SK-N-SH (cell line): ENCODE measurements around the gene CHD1L. TPM values are rescaled to one million over a fixed set of nuclear protein-coding genes. Genes with fewer than 3 reads are reported as not detected.
"Not testable (repeated sequence)": the region's sequence is repeated elsewhere in the genome, so short reads cannot be mapped to it uniquely, and the experiment has no call there.

Experiments used
- CTCF ChIA-PET: fragments of 300-600, 350-600 bp; formaldehyde crosslinking; extraction: SDS; loops from one replicate; lab custom pipeline; 2021; lab: Yijun Ruan, JAX
- POLR2A ChIA-PET: fragments of 350-600 bp; sonication (Branson Sonifier 250); formaldehyde crosslinking; extraction: SDS; loops from one replicate; lab custom pipeline; 2020; ENCODE audit warnings: antibody characterized with exemption, inconsistent platforms; lab: Yijun Ruan, JAX
- DNase-seq: peaks from one replicate; pipeline ENCODE4 v3.0.0; 2012
- H2AFZ ChIP-seq: fragments of 200-600 bp; sonication (generic); 2 replicates; pipeline ENCODE4 v1.8.1; 2016; ENCODE audit warnings: antibody characterized with exemption, mild to moderate bottlenecking, low read depth
- H3F3A ChIP-seq: fragments of 200-600 bp; sonication (generic); replicated peaks from 2 replicates; pipeline ENCODE3; 2016; ENCODE audit warnings: antibody characterized with exemption, mild to moderate bottlenecking; ENCODE audit not compliant: insufficient read depth
- H3K27ac ChIP-seq, 2 experiments: fragments of 200-500 bp in 1 of 2; fragments of 200-600 bp in 1 of 2; sonication (Bioruptor generic) in 1 of 2; sonication (generic), shearing (Covaris generic) in 1 of 2; 2 replicates each; pipeline versions ENCODE4 v1.5.1 to v1.6.1; 2014 to 2016; ENCODE audit warnings: low read depth in 2 of 2, inconsistent platforms in 1 of 2, low read length in 1 of 2, mild to moderate bottlenecking in 1 of 2, mixed read lengths in 1 of 2
- H3K27me3 ChIP-seq: fragments of 200-600 bp; sonication (generic), shearing (Covaris generic); 2 replicates; pipeline ENCODE4 v1.6.1; 2016; ENCODE audit warnings: mixed run types; ENCODE audit not compliant: insufficient read depth
- H3K36me3 ChIP-seq, 2 experiments: fragments of 200-500 bp in 1 of 2; fragments of 200-600 bp in 1 of 2; sonication (Bioruptor generic) in 1 of 2; sonication (generic) in 1 of 2; replicated peaks in 1 of 2; 2 replicates each; pipeline versions ENCODE3 to v1.5.1; 2014 to 2016; ENCODE audit warnings: low read length in 1 of 2, mild to moderate bottlenecking in 1 of 2; ENCODE audit not compliant: insufficient read depth in 2 of 2, control insufficient read depth in 1 of 2
- H3K4me1 ChIP-seq, 2 experiments: fragments of 200-500 bp in 1 of 2; fragments of 200-600 bp in 1 of 2; sonication (Bioruptor generic) in 1 of 2; sonication (generic), shearing (Covaris generic) in 1 of 2; 2 replicates each; pipeline versions ENCODE4 v1.5.1 to v1.6.1; 2014 to 2016; ENCODE audit warnings: low read depth in 1 of 2, low read length in 1 of 2, mixed run types in 1 of 2; ENCODE audit not compliant: insufficient read depth in 2 of 2, control insufficient read depth in 1 of 2
- H3K4me2 ChIP-seq: fragments of 200-600 bp; sonication (generic), shearing (Covaris generic); 2 replicates; pipeline ENCODE4 v1.6.1; 2017; ENCODE audit warnings: mixed run types
- H3K4me3 ChIP-seq, 2 experiments: fragments of 200-500 bp in 1 of 2; fragments of 200-600 bp in 1 of 2; sonication (Bioruptor generic) in 1 of 2; sonication (generic), shearing (Covaris generic) in 1 of 2; 2 replicates each; pipeline versions ENCODE4 v1.5.1 to v1.8.1; 2014 to 2016; ENCODE audit warnings: low read depth in 2 of 2, inconsistent platforms in 1 of 2, low read length in 1 of 2, mild to moderate bottlenecking in 1 of 2, mixed read lengths in 1 of 2, moderate library complexity in 1 of 2
- H3K79me2 ChIP-seq: fragments of 200-600 bp; sonication (generic); 2 replicates; pipeline ENCODE4 v1.8.1; 2017; ENCODE audit warnings: mild to moderate bottlenecking; ENCODE audit not compliant: insufficient read depth
- H3K9ac ChIP-seq: fragments of 200-600 bp; sonication (generic); 2 replicates; pipeline ENCODE4 v1.6.1; 2017; ENCODE audit warnings: mixed run types
- H3K9me2 ChIP-seq: fragments of 200-600 bp; sonication (generic); 2 replicates; pipeline ENCODE4 v1.6.1; 2017; ENCODE audit warnings: mixed run types
- H3K9me3 ChIP-seq: fragments of 200-600 bp; sonication (generic); 2 replicates; pipeline ENCODE4 v1.6.1; 2017; ENCODE audit warnings: mixed run types, mild to moderate bottlenecking, moderate library complexity
- H4K20me1 ChIP-seq: fragments of 200-600 bp; sonication (generic); 2 replicates; pipeline ENCODE4 v1.6.1; 2017; ENCODE audit warnings: mild to moderate bottlenecking, mixed run types; ENCODE audit not compliant: insufficient read depth
- ELF1 ChIP-seq: IDR thresholded peaks from 2 replicates; pipeline ENCODE4 v1.4.0; 2012
- EZH2phosphoT487 ChIP-seq: fragments of 200-600 bp; sonication (generic); IDR thresholded peaks from 2 replicates; pipeline ENCODE4 v1.6.1; 2017; ENCODE audit warnings: low read depth, mixed run types, mild to moderate bottlenecking, antibody characterized with exemption, moderate library complexity, borderline replicate concordance
- FOXJ3 ChIP-seq: sonication (generic); formaldehyde crosslinking; IDR thresholded peaks from 2 replicates; pipeline ENCODE4 v1.5.1; 2020; ENCODE audit warnings: mild to moderate bottlenecking, missing genetic modification reagents
- FOXM1 ChIP-seq: IDR thresholded peaks from 2 replicates; pipeline ENCODE4 v1.4.0; 2012; ENCODE audit warnings: low read depth, mild to moderate bottlenecking
- GABPA ChIP-seq: IDR thresholded peaks from 2 replicates; pipeline ENCODE4 v1.4.0; 2012; ENCODE audit warnings: low read depth, mild to moderate bottlenecking
- IRF3 ChIP-seq: fragments of 150-350 bp; IDR thresholded peaks from 2 replicates; pipeline ENCODE4 v1.6.1; 2016; ENCODE audit warnings: mild to moderate bottlenecking, low read depth, low read length
- JUND ChIP-seq: IDR thresholded peaks from 2 replicates; pipeline ENCODE4 v1.4.0; 2012
- MAX ChIP-seq: IDR thresholded peaks from 2 replicates; pipeline ENCODE4 v1.4.0; 2012; ENCODE audit warnings: low read depth
- NFIC ChIP-seq: IDR thresholded peaks from 2 replicates; pipeline ENCODE4 v1.4.0; 2012; ENCODE audit warnings: borderline replicate concordance
- RAD21 ChIP-seq: IDR thresholded peaks from 2 replicates; pipeline ENCODE4 v1.6.1; 2012; ENCODE audit warnings: mild to moderate bottlenecking, low read length
- SIN3A ChIP-seq: IDR thresholded peaks from 2 replicates; pipeline ENCODE4 v1.6.1; 2012; ENCODE audit warnings: low read depth, mild to moderate bottlenecking, low read length, moderate library complexity, borderline replicate concordance
- SMC3 ChIP-seq: IDR thresholded peaks from 2 replicates; pipeline ENCODE4 v1.6.1; 2012; ENCODE audit warnings: low read depth, low read length, improper control_type of control experiment
- USF1 ChIP-seq: IDR thresholded peaks from 2 replicates; pipeline ENCODE4 v1.4.0; 2012; ENCODE audit warnings: low read depth, borderline replicate concordance
- USF2 ChIP-seq: fragments of 150-350 bp; IDR thresholded peaks from 2 replicates; pipeline ENCODE4 v1.6.1; 2017; ENCODE audit warnings: antibody characterized with exemption, low read length, low read depth, borderline replicate concordance
- YY1 ChIP-seq: IDR thresholded peaks from 2 replicates; pipeline ENCODE4 v1.4.0; 2012; ENCODE audit warnings: low read depth, mild to moderate bottlenecking
- ZBTB33 ChIP-seq: IDR thresholded peaks from 2 replicates; pipeline ENCODE4 v1.4.0; 2012; ENCODE audit warnings: low read depth, borderline replicate concordance
- WGBS: methylation state at CpG from one replicate; pipeline ENCODE4 v1.1.6; 2017; ENCODE audit warnings: low lambda C conversion rate; 5-methylcytosine and 5-hydroxymethylcytosine counted together
- polyA plus RNA-seq, 3 experiments: library from polyadenylated mRNA; depleted of rRNA; stranded (reverse); fragments of >200 nt; gene quantifications; 2 replicates each; pipeline ENCODE4 v1.2.3, GENCODE V29; 2012

The CHD1L gene
- polyA plus RNA-seq, 1 of the 3 experiments (the other 2 are of a cell fraction), result 24.7 TPM

- Histone ChIP-seq H3K27me3 (no peaks in the 10 kb centered on the region), H3K9me2 (no peaks in the 10 kb centered on the region), H3K79me2 (no peaks in the 10 kb centered on the region), H3F3A (peaks cover 12% of the 10 kb centered on the region), H3K9ac (no peak overlapping the region), H3K36me3 (peaks cover 49 to 56% of the 10 kb centered on the region in 2 experiments), H3K4me3 (no peak overlapping the region), H3K4me1 (peaks cover 0 to under 1% of the 10 kb centered on the region in 2 experiments; a peak in 1 of 4 replicates), H3K4me2 (no peak overlapping the region), H4K20me1 (no peaks in the 10 kb centered on the region), H3K27ac (no peak overlapping the region), H3K9me3 (0 out of 2 replicates have a peak, but pooled peaks cover under 1% of the 10 kb centered on the region), H2AFZ (no peak overlapping the region)
- ChIA-PET POLR2A (no interaction called here), CTCF (interaction anchor here (1.0 to 1.5 kb wide), 3 partner anchors 10 to 93 kb away, joined by 3 to 5 read pairs (median 3); no protein-coding TSS in a partner anchor)
- WGBS, result 95% methylated on average over 2 of the region's 2 CpGs
- no peak for TF ChIP-seq SMC3
- TF ChIP-seq JUND, result no peak
- TF ChIP-seq ZBTB33, result no peak
- no peak for TF ChIP-seq ELF1
- no peak for TF ChIP-seq SIN3A
- TF ChIP-seq EZH2phosphoT487, result no peak
- no peak for TF ChIP-seq FOXM1
- TF ChIP-seq YY1, result no peak
- no peak for TF ChIP-seq GABPA
- no peak for TF ChIP-seq NFIC
- no peak for TF ChIP-seq RAD21
- TF ChIP-seq IRF3, result no peak
- TF ChIP-seq MAX, result no peak
- no peak for TF ChIP-seq USF2
- no peak for TF ChIP-seq USF1
- TF ChIP-seq FOXJ3 (CRISPR knock-in tag), result no peak
- no peak for DNase-seq
Observed at GRCh38 chr1:147297438-147297837, 55.0 kb downstream of the CHD1L start.

GRCh38 chr1:147305803-147306202 is 63.3 kb downstream of the CHD1L start:
- H2AFZ ChIP-seq, H3K9ac ChIP-seq, H3K36me3 ChIP-seq, H3K27ac ChIP-seq, H3F3A ChIP-seq, H4K20me1 ChIP-seq, H3K27me3 ChIP-seq, H3K4me1 ChIP-seq, H3K4me3 ChIP-seq, H3K9me2 ChIP-seq, H3K4me2 ChIP-seq, POLR2A ChIA-PET, H3K79me2 ChIP-seq, CTCF ChIA-PET, DNase-seq: not testable (repeated sequence)
- H3K9me3 ChIP-seq, result peaks cover 22% of the 10 kb centered on the region; the same call in 1 of the 2 replicates
- WGBS, result 95% methylated on average over 3 of the region's 3 CpGs
